Lung (tissue), 12 donors: ENCODE measurements around the gene OTUB2. TPM values are rescaled to one million over a fixed set of nuclear protein-coding genes. Genes with fewer than 3 reads are reported as not detected.

Source experiments
- ATAC-seq: fragments of 200-7000 bp; cut with Tn5 transposase; one replicate; pipeline ENCODE4 v1.9.1; 2020; ENCODE audit warnings: moderate number of reproducible peaks; ENCODE audit not compliant: insufficient read depth, low FRiP score
- DNase-seq, 3 donors: peaks; one replicate each; pipeline ENCODE4 v3.0.0-alpha.2; 2013 to 2017
- H3K27ac ChIP-seq, 2 donors: one replicate each; pipeline ENCODE4 v1.5.1; 2013; ENCODE audit warnings: mild to moderate bottlenecking in 2 of 2, moderate library complexity in 2 of 2, control low read depth in 1 of 2, inconsistent platforms in 1 of 2, low read depth in 1 of 2, low read length in 1 of 2
- H3K27me3 ChIP-seq, 3 donors: one replicate each; pipeline ENCODE4 v1.5.1; 2013; ENCODE audit warnings: low read length in 2 of 3; ENCODE audit not compliant: control insufficient read depth in 3 of 3, insufficient read depth in 3 of 3
- H3K36me3 ChIP-seq, 4 donors: one replicate each; pipeline ENCODE4 v1.5.1; 2013; ENCODE audit warnings: low read length in 4 of 4, mild to moderate bottlenecking in 1 of 4, moderate library complexity in 1 of 4; ENCODE audit not compliant: control insufficient read depth in 4 of 4, insufficient read depth in 4 of 4
- H3K4me1 ChIP-seq, 5 donors: one replicate each; pipeline ENCODE4 v1.5.1; 2013; ENCODE audit warnings: low read length in 5 of 5, mild to moderate bottlenecking in 2 of 5, moderate library complexity in 1 of 5; ENCODE audit not compliant: control insufficient read depth in 5 of 5, insufficient read depth in 5 of 5
- H3K4me3 ChIP-seq: one replicate; pipeline ENCODE4 v1.5.1; 2013; ENCODE audit warnings: mild to moderate bottlenecking, control low read depth, moderate library complexity
- H3K9ac ChIP-seq, 2 donors: one replicate each; pipeline ENCODE4 v1.5.1; 2013; ENCODE audit warnings: low read length in 2 of 2, control low read depth in 1 of 2; ENCODE audit not compliant: insufficient read depth in 1 of 2
- H3K9me3 ChIP-seq, 4 donors: one replicate each; pipeline ENCODE4 v1.5.1; 2013; ENCODE audit warnings: low read length in 3 of 4, mild to moderate bottlenecking in 1 of 4, moderate library complexity in 1 of 4; ENCODE audit not compliant: control insufficient read depth in 4 of 4, insufficient read depth in 3 of 4
- WGBS, 2 donors: extraction: QIAGEN DNeasy Blood & Tissue Kit; methylation state at CpG; one replicate each; pipeline ENCODE4 v1.1.7; 2013; 5-methylcytosine and 5-hydroxymethylcytosine counted together
- polyA plus RNA-seq, 2 donors: library from polyadenylated mRNA; stranded (reverse); fragments of 200-250 nt; gene quantifications; one replicate each; pipeline ENCODE4 v1.2.1, GENCODE V29; 2013
- total RNA-seq, 2 donors: library from RNA; depleted of rRNA in 1 of 2; stranded (reverse); fragments of >200 nt in 1 of 2; gene quantifications; one replicate each; pipeline ENCODE4 v1.2.1, GENCODE V29; 2014 to 2021
- TF ChIP-seq, protein P1 (sequence below): IDR thresholded peaks from 2 replicates; pipeline ENCODE4 v1.5.1; 2012; ENCODE audit warnings: mild to moderate bottlenecking; ENCODE audit errors: control extremely low read depth, extremely low read depth
- donor health status: control.
- donor health status: control.
- donor health status: Bipolar disorder and iron deficiency.
- donor health status: healthy.
- donor health status: DM: yes; HTN: yes; CAD: no.

Gene OTUB2
- total and polyA plus RNA-seq, 4 donors, result 0.31 to 2.2 (median 1.6) TPM

DNA sequence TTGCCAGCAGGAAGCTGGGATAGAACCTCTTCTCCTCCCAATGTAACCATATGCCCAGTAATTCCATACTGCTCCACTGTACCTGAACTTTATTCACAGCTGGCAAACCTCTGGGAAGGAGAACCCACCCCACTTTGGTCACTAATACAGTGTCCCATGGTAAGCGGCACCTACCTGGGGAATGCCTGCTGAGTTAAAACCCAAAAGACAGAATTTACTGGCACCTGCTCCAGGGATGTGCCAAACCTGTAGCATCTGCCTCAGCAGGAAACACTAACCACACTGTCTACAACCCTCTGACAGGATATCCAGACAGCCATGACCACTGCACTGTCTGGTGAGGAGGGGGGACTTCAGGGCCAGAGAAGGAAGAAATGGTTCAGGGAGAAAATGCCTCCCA is 28.3 kb downstream of the OTUB2 start:
- Histone ChIP-seq H3K4me3 (no peak overlapping the region), H3K9me3 (no peaks in the 10 kb centered on the region), H3K36me3 (peaks cover 51 to 81% (median 63%) of the 10 kb centered on the region in 4 donors), H3K27ac (no peak overlapping the region), H3K4me1 (peaks cover 0 to 3% (median 0%) of the 10 kb centered on the region in 5 donors), H3K9ac (no peak overlapping the region), H3K27me3 (no peaks in the 10 kb centered on the region)
- TF ChIP-seq, protein P1, sequence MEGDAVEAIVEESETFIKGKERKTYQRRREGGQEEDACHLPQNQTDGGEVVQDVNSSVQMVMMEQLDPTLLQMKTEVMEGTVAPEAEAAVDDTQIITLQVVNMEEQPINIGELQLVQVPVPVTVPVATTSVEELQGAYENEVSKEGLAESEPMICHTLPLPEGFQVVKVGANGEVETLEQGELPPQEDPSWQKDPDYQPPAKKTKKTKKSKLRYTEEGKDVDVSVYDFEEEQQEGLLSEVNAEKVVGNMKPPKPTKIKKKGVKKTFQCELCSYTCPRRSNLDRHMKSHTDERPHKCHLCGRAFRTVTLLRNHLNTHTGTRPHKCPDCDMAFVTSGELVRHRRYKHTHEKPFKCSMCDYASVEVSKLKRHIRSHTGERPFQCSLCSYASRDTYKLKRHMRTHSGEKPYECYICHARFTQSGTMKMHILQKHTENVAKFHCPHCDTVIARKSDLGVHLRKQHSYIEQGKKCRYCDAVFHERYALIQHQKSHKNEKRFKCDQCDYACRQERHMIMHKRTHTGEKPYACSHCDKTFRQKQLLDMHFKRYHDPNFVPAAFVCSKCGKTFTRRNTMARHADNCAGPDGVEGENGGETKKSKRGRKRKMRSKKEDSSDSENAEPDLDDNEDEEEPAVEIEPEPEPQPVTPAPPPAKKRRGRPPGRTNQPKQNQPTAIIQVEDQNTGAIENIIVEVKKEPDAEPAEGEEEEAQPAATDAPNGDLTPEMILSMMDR, result no peak
- DNase-seq (no peak), ATAC-seq (no peak)
- 97 to 100% methylated on average over 1 of the region's 1 CpG for WGBS, 2 donors

DNA sequence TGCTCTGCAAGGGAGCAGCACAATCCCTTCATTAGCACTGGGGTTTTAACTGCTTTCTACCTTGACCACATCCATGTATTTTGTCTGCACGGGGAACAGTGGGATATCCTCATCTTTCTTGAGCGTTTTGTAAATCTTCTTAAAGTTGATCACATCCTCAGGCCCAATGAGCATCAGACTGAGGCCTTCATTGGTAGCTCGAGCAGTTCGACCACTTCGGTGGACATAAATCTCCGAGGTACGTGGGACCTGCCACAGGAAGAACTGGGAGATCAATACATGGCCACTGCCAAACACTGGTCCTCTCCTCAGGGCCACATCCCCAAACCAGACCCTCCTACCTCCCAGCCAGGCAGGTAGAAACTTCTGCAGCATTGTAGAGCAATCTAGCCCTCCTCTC is 28.8 kb downstream of the OTUB2 start:
- peaks cover 0 to 3% (median 0%) of the 10 kb centered on the region in 5 donors for H3K4me1 ChIP-seq
- no peak overlapping the region for H3K4me3 ChIP-seq
- H3K9ac ChIP-seq, result no peak overlapping the region
- H3K27ac ChIP-seq, result no peak overlapping the region
- peaks cover 54 to 81% (median 63%) of the 10 kb centered on the region in 4 donors for H3K36me3 ChIP-seq
- 97% methylated on average over 7 of the region's 7 CpGs for WGBS, 2 donors
- H3K27me3 ChIP-seq, result no peaks in the 10 kb centered on the region
- TF ChIP-seq, protein P1, result no peak
- no peaks in the 10 kb centered on the region for H3K9me3 ChIP-seq
- ATAC-seq (no peak), DNase-seq (no peak)

DNA sequence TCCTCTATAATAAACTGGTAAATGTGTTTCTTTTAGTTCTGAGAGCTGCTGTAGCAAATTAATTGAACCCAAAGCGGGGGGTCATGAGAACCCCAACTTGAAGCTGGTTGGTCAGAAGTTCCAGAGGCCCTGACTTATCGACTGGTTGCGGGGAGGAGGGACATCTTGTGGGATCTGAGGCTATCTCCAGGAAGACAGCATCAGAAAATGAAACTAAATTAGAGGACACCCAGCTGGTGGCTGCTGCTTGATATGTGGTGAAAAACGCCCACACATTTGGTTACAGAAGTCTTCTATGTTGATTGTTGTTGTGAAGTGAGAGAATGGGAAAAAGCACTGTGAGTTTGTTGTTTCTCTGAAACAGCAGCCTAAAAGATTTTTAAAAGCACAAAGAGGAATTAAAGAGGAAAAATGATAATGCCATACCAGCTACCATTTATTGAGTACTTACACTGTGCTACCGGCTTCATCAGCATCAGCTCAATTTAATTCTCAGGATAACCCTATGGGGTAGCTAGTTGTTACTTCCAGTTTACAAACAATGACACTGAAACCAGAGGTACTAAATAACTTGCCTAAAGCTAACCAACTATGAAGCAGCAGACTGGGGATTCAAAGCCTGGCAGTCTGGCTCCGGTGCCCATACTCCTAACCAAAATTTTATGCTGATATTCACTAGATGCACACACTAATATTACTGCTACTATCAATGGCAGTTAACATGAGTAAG is 30.6 kb downstream of the OTUB2 start:
- Histone ChIP-seq H3K27me3 (no peaks in the 10 kb centered on the region), H3K36me3 (peaks cover 61 to 86% (median 64%) of the 10 kb centered on the region in 4 donors), H3K4me3 (no peak overlapping the region), H3K9ac (no peak overlapping the region), H3K27ac (no peak overlapping the region), H3K4me1 (peaks cover 0 to 4% (median 0%) of the 10 kb centered on the region in 5 donors), H3K9me3 (no peaks in the 10 kb centered on the region)
- no peak for ATAC-seq
- DNase-seq, result no peak
- TF ChIP-seq, protein P1, result no peak
- WGBS, 2 donors, result 84 to 92% methylated on average over 6 of the region's 6 CpGs
